Type B pancreatic cell (in vitro differentiated cells): ENCODE data around the gene ACKR2. TPM values are rescaled to one million over a fixed set of nuclear protein-coding genes. Genes with fewer than 3 reads are reported as not detected.

Source experiments
- DNase-seq: peaks from one replicate; pipeline ENCODE4 v3.0.0; 2021; ENCODE audit warnings: mixed read lengths; ENCODE audit not compliant: unreplicated experiment; ENCODE audit errors: extremely low spot score
- H3K27ac Mint-ChIP-seq: 2 replicates; pipeline ENCODE4 v1.8.0; 2021; ENCODE audit warnings: mild to moderate bottlenecking, mixed read lengths
- H3K27me3 Mint-ChIP-seq: 2 replicates; pipeline ENCODE4 v1.8.0; 2021; ENCODE audit warnings: mixed read lengths
- H3K36me3 Mint-ChIP-seq: 2 replicates; pipeline ENCODE4 v1.8.0; 2021; ENCODE audit warnings: mixed read lengths
- H3K4me1 Mint-ChIP-seq: one replicate; pipeline ENCODE4 v1.8.0; 2021; ENCODE audit warnings: mixed read lengths; ENCODE audit not compliant: unreplicated experiment
- H3K4me3 Mint-ChIP-seq: 2 replicates; pipeline ENCODE4 v1.8.0; 2021; ENCODE audit warnings: mild to moderate bottlenecking, mixed read lengths
- H3K9me3 Mint-ChIP-seq: 2 replicates; pipeline ENCODE4 v1.8.0; 2021; ENCODE audit warnings: mixed read lengths
- total RNA-seq: library from RNA; stranded (reverse); gene quantifications from 2 replicates; pipeline ENCODE4 v1.2.1, GENCODE V29; 2021; ENCODE audit warnings: low replicate concordance
- TF ChIP-seq, protein P1 (sequence below): fragments of 200-600 bp; sonication (generic); conservative IDR thresholded peaks from 2 replicates; pipeline ENCODE4 v1.5.0; 2021; ENCODE audit warnings: antibody characterized with exemption, mild to moderate bottlenecking

ACKR2 gene
- total RNA-seq, 1 donor from 2014 or later = 3.5 TPM

DNA sequence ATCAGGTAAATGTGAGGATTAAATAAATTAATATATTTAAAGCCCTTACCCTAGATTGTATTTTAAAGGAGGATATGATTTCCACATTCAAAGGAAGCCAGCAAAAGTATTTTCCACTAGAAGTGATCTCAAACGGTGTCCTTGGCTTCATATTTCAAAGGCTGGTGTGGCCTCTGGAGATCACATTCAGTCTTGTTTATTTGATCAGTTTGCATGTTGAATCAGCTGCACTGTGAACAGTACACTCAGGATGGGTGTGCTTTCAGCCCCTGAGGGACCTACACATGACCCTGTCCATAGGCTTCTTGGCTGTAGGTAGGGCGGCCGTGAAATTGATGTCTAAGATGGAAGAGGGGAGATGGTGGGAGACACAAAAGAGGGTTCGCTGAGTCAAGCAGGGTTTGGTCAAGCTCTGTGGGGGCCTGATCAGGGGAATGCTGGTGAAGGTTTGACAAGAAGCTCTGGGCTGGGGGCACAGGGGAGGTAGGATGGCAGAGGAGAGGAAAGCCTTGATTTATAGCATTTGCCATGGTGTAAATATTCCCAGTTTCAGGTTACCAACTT is 44.6 kb downstream of the ACKR2 start:
- Mint-ChIP-seq H3K27ac (no peak overlapping the region), H3K9me3 (peaks cover 8% of the 10 kb centered on the region), H3K4me1 (peaks cover 20% of the 10 kb centered on the region), H3K4me3 (peak overlapping the region; percentile 5), H3K27me3 (peaks cover 3% of the 10 kb centered on the region), H3K36me3 (no peaks in the 10 kb centered on the region)
- DNase-seq = peak; percentile 34
- TF ChIP-seq, protein P1, sequence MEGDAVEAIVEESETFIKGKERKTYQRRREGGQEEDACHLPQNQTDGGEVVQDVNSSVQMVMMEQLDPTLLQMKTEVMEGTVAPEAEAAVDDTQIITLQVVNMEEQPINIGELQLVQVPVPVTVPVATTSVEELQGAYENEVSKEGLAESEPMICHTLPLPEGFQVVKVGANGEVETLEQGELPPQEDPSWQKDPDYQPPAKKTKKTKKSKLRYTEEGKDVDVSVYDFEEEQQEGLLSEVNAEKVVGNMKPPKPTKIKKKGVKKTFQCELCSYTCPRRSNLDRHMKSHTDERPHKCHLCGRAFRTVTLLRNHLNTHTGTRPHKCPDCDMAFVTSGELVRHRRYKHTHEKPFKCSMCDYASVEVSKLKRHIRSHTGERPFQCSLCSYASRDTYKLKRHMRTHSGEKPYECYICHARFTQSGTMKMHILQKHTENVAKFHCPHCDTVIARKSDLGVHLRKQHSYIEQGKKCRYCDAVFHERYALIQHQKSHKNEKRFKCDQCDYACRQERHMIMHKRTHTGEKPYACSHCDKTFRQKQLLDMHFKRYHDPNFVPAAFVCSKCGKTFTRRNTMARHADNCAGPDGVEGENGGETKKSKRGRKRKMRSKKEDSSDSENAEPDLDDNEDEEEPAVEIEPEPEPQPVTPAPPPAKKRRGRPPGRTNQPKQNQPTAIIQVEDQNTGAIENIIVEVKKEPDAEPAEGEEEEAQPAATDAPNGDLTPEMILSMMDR = no peak

DNA sequence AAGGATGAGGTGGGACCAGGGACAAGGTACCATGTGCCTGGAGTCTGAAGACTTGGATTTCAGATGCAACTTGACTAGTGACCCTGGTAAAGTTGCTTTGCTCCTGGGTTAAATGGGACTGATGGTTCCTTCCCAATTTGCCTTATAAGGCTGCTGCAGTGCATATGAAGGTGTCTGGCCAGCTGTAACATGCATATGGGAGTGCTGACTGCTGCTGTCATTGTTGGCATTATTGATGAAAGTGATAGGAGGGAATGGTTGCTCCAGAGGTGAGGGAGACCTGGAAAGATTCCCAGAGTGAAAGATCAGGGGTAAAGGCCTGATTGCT is 45.9 kb downstream of the ACKR2 start:
- no peak for DNase-seq
- H3K36me3 Mint-ChIP-seq = no peaks in the 10 kb centered on the region
- peaks cover 3% of the 10 kb centered on the region for H3K27me3 Mint-ChIP-seq
- H3K27ac Mint-ChIP-seq = no peak overlapping the region
- peaks cover 20% of the 10 kb centered on the region for H3K4me1 Mint-ChIP-seq
- peak overlapping the region; percentile 30 for H3K4me3 Mint-ChIP-seq
- H3K9me3 Mint-ChIP-seq = peaks cover 9% of the 10 kb centered on the region
- TF ChIP-seq, protein P1 = no peak

DNA sequence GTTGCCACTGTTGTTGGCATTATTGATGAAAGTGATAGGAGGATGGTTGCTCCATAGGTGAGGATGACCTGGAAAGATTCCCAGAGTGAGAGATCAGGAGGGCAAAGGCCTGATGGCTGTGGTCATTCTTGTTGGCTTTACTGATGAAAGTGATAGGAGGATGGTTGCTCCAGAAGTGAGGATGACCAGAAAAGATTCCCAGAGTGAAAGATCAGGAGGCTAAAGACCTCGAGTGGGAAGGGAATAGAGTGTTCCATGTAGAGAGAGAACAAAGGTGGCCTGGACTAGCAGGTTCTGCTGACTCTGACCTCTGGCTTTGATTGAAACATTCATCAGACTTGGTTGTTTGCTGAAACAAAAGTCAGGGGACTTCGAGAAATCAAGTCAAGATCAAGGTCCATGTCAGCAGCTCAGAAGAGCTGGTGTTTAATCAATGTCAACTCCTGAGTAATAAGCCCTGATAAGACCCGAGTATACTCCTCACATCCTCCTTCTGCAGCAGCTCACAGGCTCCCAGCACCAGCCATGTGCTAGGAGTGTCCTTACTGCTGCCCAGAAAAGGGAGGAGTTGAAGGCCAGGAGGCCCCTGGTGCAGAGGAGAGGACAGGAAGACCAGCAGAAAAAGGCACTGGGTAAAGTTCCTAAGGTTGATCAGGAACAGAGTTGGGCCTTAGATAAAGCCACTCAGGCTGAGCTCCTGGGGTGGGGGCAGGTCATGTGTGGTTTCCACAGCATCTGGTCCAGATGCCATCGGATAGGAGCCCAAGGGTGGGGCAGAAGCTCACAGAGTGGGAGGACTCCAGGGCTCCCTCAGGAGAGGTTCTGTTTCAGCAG is 46.5 kb downstream of the ACKR2 start:
- H3K27ac Mint-ChIP-seq = no peak overlapping the region
- peaks cover 8% of the 10 kb centered on the region for H3K27me3 Mint-ChIP-seq
- H3K4me3 Mint-ChIP-seq = peak overlapping the region; percentile 30
- H3K9me3 Mint-ChIP-seq = peaks cover 9% of the 10 kb centered on the region
- H3K36me3 Mint-ChIP-seq = no peaks in the 10 kb centered on the region
- TF ChIP-seq, protein P1 = no peak
- DNase-seq = peak; percentile 29
- H3K4me1 Mint-ChIP-seq = peaks cover 20% of the 10 kb centered on the region

DNA sequence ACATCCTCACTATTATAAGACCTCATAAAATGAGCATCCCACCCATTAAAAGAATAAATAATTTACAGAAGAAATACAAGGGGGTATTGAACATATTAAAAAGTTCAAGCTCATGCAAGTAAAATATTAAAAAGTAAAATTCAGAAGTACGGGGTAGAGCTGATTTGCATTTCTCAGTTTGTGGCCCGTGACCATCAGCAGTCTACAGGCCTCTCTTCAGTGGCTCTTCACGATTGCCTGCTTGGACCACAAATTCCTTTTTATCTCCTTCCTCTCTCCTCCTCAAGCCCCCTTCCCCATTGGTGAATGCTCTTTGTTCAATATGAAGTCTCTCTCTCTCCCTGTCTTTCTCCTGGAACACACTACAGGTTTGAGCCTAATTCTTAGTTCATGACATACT is 47.3 kb downstream of the ACKR2 start:
- Mint-ChIP-seq H3K9me3 (peaks cover 9% of the 10 kb centered on the region), H3K27me3 (peaks cover 12% of the 10 kb centered on the region), H3K4me3 (no peak overlapping the region), H3K27ac (no peak overlapping the region), H3K36me3 (no peaks in the 10 kb centered on the region), H3K4me1 (peaks cover 20% of the 10 kb centered on the region)
- DNase-seq = no peak
- TF ChIP-seq, protein P1 = no peak

DNA sequence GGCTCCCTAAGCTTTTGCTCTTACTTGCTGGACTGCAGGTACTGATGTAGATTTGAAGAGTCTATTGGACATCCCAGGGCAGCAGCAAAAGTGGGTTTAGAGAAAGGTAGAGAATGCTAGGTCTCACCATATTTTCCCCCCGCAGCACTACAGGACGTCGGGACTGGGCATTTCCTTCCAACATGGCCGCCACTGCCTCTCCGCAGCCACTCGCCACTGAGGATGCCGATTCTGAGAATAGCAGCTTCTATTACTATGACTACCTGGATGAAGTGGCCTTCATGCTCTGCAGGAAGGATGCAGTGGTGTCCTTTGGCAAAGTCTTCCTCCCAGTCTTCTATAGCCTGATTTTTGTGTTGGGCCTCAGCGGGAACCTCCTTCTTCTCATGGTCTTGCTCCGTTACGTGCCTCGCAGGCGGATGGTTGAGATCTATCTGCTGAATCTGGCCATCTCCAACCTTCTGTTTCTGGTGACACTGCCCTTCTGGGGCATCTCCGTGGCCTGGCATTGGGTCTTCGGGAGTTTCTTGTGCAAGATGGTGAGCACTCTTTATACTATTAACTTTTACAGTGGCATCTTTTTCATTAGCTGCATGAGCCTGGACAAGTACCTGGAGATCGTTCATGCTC is 55.2 kb downstream of the ACKR2 start:
- DNase-seq = no peak
- H3K4me3 Mint-ChIP-seq = no peak overlapping the region
- no peak overlapping the region for H3K27ac Mint-ChIP-seq
- no peaks in the 10 kb centered on the region for H3K4me1 Mint-ChIP-seq
- no peaks in the 10 kb centered on the region for H3K9me3 Mint-ChIP-seq
- no peaks in the 10 kb centered on the region for H3K36me3 Mint-ChIP-seq
- TF ChIP-seq, protein P1 = no peak
- peaks cover 16% of the 10 kb centered on the region for H3K27me3 Mint-ChIP-seq
